Activated CD8-positive, alpha-beta T cell treated with anti-CD3 and anti-CD28 coated beads, Interleukin-2, amount 10 ng/mL, durations not matched to agents 7 days and 5 days (primary cell): ENCODE measurements around the gene BTBD9. TPM values are rescaled to one million over a fixed set of nuclear protein-coding genes. Genes with fewer than 3 reads are reported as not detected.

Experiments
- ATAC-seq: fragments of 150-1000 bp; cut with Tn5 transposase; one replicate; pipeline ENCODE4 v1.10.0; 2021; ENCODE audit warnings: moderate library complexity
- CTCF ChIA-PET: fragments of 350-600 bp; sonication (Branson Sonifier 250); formaldehyde crosslinking; loops from one replicate; lab custom pipeline; 2021; ENCODE audit warnings: antibody characterized with exemption; lab: Charles Lee
- POLR2A ChIA-PET: fragments of 350-600 bp; sonication (Branson Sonifier 250); formaldehyde crosslinking; loops from one replicate; lab custom pipeline; 2021; ENCODE audit warnings: antibody characterized with exemption; lab: Charles Lee
- DNase-seq: peaks from one replicate; pipeline ENCODE4 v3.0.0-alpha.2; 2020
- H3K27ac Mint-ChIP-seq: one replicate; pipeline ENCODE4 v1.8.0; 2021; ENCODE audit warnings: mild to moderate bottlenecking, mixed read lengths
- H3K27me3 Mint-ChIP-seq: one replicate; pipeline ENCODE4 v1.8.0; 2021; ENCODE audit warnings: low read depth, mixed read lengths
- H3K36me3 Mint-ChIP-seq: one replicate; pipeline ENCODE4 v1.8.0; 2021; ENCODE audit warnings: low read depth, mixed read lengths
- H3K4me1 Mint-ChIP-seq: one replicate; pipeline ENCODE4 v1.8.0; 2021; ENCODE audit warnings: low read depth, mixed read lengths
- H3K4me3 Mint-ChIP-seq: one replicate; pipeline ENCODE4 v1.8.0; 2021; ENCODE audit warnings: mild to moderate bottlenecking, mixed read lengths
- H3K9me3 Mint-ChIP-seq: one replicate; pipeline ENCODE4 v1.8.0; 2022; ENCODE audit warnings: mixed read lengths; ENCODE audit not compliant: insufficient read depth
- total RNA-seq, 2 experiments: library from RNA; stranded (reverse); gene quantifications; one replicate each; pipeline ENCODE4 v1.2.3, GENCODE V29; 2021

The BTBD9 gene
- total RNA-seq, 2 experiments from 2014 or later: 9.4 to 12.4 TPM

GRCh38 chr6:38517005-38517404 is 122.7 kb downstream of the BTBD9 start:
- DNase-seq (no peak), ATAC-seq (no peak)
- ChIA-PET POLR2A (interaction anchor here (0.5 kb wide), 1 partner anchor 85 kb away, joined by 3 read pairs; no protein-coding TSS in a partner anchor), CTCF (interaction anchor here (1.6 kb wide), 1 partner anchor 23 kb away, joined by 6 read pairs; no protein-coding TSS in a partner anchor)
- Mint-ChIP-seq H3K36me3 (no peaks in the 10 kb centered on the region), H3K27ac (no peak overlapping the region), H3K9me3 (no peaks in the 10 kb centered on the region), H3K27me3 (no peaks in the 10 kb centered on the region), H3K4me3 (no peak overlapping the region), H3K4me1 (peaks cover 13% of the 10 kb centered on the region)

- POLR2A ChIA-PET: no interaction called here
- no peak overlapping the region for H3K4me3 Mint-ChIP-seq
These were observed 125.3 kb downstream of the BTBD9 start for GRCh38 chr6:38514399-38514798.

GRCh38 chr6:38512211-38512610 is 127.5 kb downstream of the BTBD9 start:
- ChIA-PET CTCF (interaction anchor here (1.8 kb wide), 1 partner anchor 18 kb away, joined by 6 read pairs; no protein-coding TSS in a partner anchor), POLR2A (no interaction called here)
- Mint-ChIP-seq H3K4me3 (no peak overlapping the region), H3K36me3 (no peaks in the 10 kb centered on the region), H3K27ac (no peak overlapping the region), H3K9me3 (no peaks in the 10 kb centered on the region), H3K27me3 (no peaks in the 10 kb centered on the region), H3K4me1 (no peaks in the 10 kb centered on the region)
- no peak for ATAC-seq
- no peak for DNase-seq

More at GRCh38 chr6:38514399-38514798, 125.3 kb downstream of the BTBD9 start:
- ATAC-seq: no peak
- peaks cover 10% of the 10 kb centered on the region for H3K4me1 Mint-ChIP-seq
- H3K36me3 Mint-ChIP-seq: no peaks in the 10 kb centered on the region
- CTCF ChIA-PET: interaction anchor here (1.2 kb wide), 1 partner anchor 11 kb away, joined by 3 read pairs; no protein-coding TSS in a partner anchor
- no peak for DNase-seq
- H3K27ac Mint-ChIP-seq: no peak overlapping the region
- H3K27me3 Mint-ChIP-seq: no peaks in the 10 kb centered on the region
- H3K9me3 Mint-ChIP-seq: no peaks in the 10 kb centered on the region

GRCh38 chr6:38510205-38510604 is 129.5 kb downstream of the BTBD9 start:
- DNase-seq: no peak
- CTCF ChIA-PET: interaction anchor here (1.8 kb wide), 1 partner anchor 16 kb away, joined by 9 read pairs; no protein-coding TSS in a partner anchor
- no peak for ATAC-seq

GRCh38 chr6:38509713-38510112 is 130.0 kb downstream of the BTBD9 start:
- Mint-ChIP-seq H3K4me1 (no peaks in the 10 kb centered on the region), H3K27me3 (no peaks in the 10 kb centered on the region), H3K27ac (no peak overlapping the region), H3K9me3 (no peaks in the 10 kb centered on the region), H3K36me3 (no peaks in the 10 kb centered on the region), H3K4me3 (no peak overlapping the region)
- no peak for ATAC-seq
- DNase-seq: no peak
- POLR2A ChIA-PET: no interaction called here
- CTCF ChIA-PET: interaction anchor here (1.1 to 1.8 kb wide), 2 partner anchors 9 to 16 kb away, joined by 3 to 9 read pairs; no protein-coding TSS in a partner anchor

More at GRCh38 chr6:38510205-38510604, 129.5 kb downstream of the BTBD9 start:
- Mint-ChIP-seq H3K27ac (no peak overlapping the region), H3K4me1 (no peaks in the 10 kb centered on the region), H3K4me3 (no peak overlapping the region), H3K36me3 (no peaks in the 10 kb centered on the region), H3K9me3 (no peaks in the 10 kb centered on the region), H3K27me3 (no peaks in the 10 kb centered on the region)
- POLR2A ChIA-PET: no interaction called here

GRCh38 chr6:38508894-38509293 is 130.8 kb downstream of the BTBD9 start:
- POLR2A ChIA-PET: no interaction called here
- Mint-ChIP-seq H3K4me3 (no peak overlapping the region), H3K27ac (no peak overlapping the region), H3K36me3 (no peaks in the 10 kb centered on the region), H3K9me3 (no peaks in the 10 kb centered on the region), H3K4me1 (no peaks in the 10 kb centered on the region), H3K27me3 (no peaks in the 10 kb centered on the region)
- DNase-seq: no peak
- ATAC-seq: no peak
- CTCF ChIA-PET: interaction anchor here (1.1 kb wide), 1 partner anchor 10 kb away, joined by 3 read pairs; no protein-coding TSS in a partner anchor

- Mint-ChIP-seq H3K4me3 (no peak overlapping the region), H3K36me3 (no peaks in the 10 kb centered on the region), H3K9me3 (no peaks in the 10 kb centered on the region), H3K4me1 (no peaks in the 10 kb centered on the region), H3K27ac (no peak overlapping the region), H3K27me3 (no peaks in the 10 kb centered on the region)
- DNase-seq: no peak
- ChIA-PET CTCF (no interaction called here), POLR2A (no interaction called here)
- ATAC-seq: no peak
These were observed 131.4 kb downstream of the BTBD9 start for GRCh38 chr6:38508286-38508685.

GRCh38 chr6:38507173-38507572 is 132.6 kb downstream of the BTBD9 start:
- ATAC-seq (no peak), DNase-seq (no peak)
- no peaks in the 10 kb centered on the region for H3K27me3 Mint-ChIP-seq
- CTCF ChIA-PET: interaction anchor here (2.1 kb wide), 1 partner anchor 13 kb away, joined by 7 read pairs; no protein-coding TSS in a partner anchor
- H3K4me1 Mint-ChIP-seq: no peaks in the 10 kb centered on the region
- no peaks in the 10 kb centered on the region for H3K9me3 Mint-ChIP-seq
- no peak overlapping the region for H3K27ac Mint-ChIP-seq
- H3K36me3 Mint-ChIP-seq: no peaks in the 10 kb centered on the region
- POLR2A ChIA-PET: no interaction called here
- no peak overlapping the region for H3K4me3 Mint-ChIP-seq

GRCh38 chr6:38505826-38506225 is 133.9 kb downstream of the BTBD9 start:
- POLR2A ChIA-PET: no interaction called here
- no peak for DNase-seq
- CTCF ChIA-PET: interaction anchor here (2.1 kb wide), 1 partner anchor 11 kb away, joined by 7 read pairs; no protein-coding TSS in a partner anchor
- Mint-ChIP-seq H3K27ac (no peak overlapping the region), H3K27me3 (no peaks in the 10 kb centered on the region), H3K9me3 (no peaks in the 10 kb centered on the region), H3K36me3 (no peaks in the 10 kb centered on the region), H3K4me1 (no peaks in the 10 kb centered on the region), H3K4me3 (no peak overlapping the region)
- ATAC-seq: no peak

- ATAC-seq (no peak), DNase-seq (no peak)
- H3K36me3 Mint-ChIP-seq: no peaks in the 10 kb centered on the region
- H3K27me3 Mint-ChIP-seq: no peaks in the 10 kb centered on the region
- no peak overlapping the region for H3K4me3 Mint-ChIP-seq
- CTCF ChIA-PET: no interaction called here
- H3K4me1 Mint-ChIP-seq: no peaks in the 10 kb centered on the region
- POLR2A ChIA-PET: no interaction called here
- no peak overlapping the region for H3K27ac Mint-ChIP-seq
- H3K9me3 Mint-ChIP-seq: no peaks in the 10 kb centered on the region
These were observed 134.7 kb downstream of the BTBD9 start for GRCh38 chr6:38504996-38505395.

- Mint-ChIP-seq H3K27me3 (no peaks in the 10 kb centered on the region), H3K27ac (no peak overlapping the region), H3K4me3 (no peak overlapping the region), H3K4me1 (no peaks in the 10 kb centered on the region), H3K36me3 (no peaks in the 10 kb centered on the region), H3K9me3 (no peaks in the 10 kb centered on the region)
- ChIA-PET POLR2A (no interaction called here), CTCF (interaction anchor here (1.3 to 2.6 kb wide), 2 partner anchors 10 to 11 kb away, joined by 3 to 11 read pairs; no protein-coding TSS in a partner anchor)
- ATAC-seq: no peak
- DNase-seq: no peak
These were observed 135.6 kb downstream of the BTBD9 start for GRCh38 chr6:38503960-38504682.
